IPS-18c (cell line): Measurements from ENCODE around the gene MEIOSIN.

ENCODE experiments used
- H3K4me3 ChIP-seq: 2 replicates; pipeline ENCODE4 v1.7.0; 2013; ENCODE audit warnings: low read depth, mild to moderate bottlenecking, low read length, moderate library complexity; ENCODE audit not compliant: insufficient read depth
- H3K9me3 ChIP-seq: one replicate; pipeline ENCODE4 v1.6.1; 2013; ENCODE audit warnings: mild to moderate bottlenecking, low read length, moderate library complexity; ENCODE audit not compliant: control insufficient read depth, insufficient read depth

MEIOSIN gene

DNA sequence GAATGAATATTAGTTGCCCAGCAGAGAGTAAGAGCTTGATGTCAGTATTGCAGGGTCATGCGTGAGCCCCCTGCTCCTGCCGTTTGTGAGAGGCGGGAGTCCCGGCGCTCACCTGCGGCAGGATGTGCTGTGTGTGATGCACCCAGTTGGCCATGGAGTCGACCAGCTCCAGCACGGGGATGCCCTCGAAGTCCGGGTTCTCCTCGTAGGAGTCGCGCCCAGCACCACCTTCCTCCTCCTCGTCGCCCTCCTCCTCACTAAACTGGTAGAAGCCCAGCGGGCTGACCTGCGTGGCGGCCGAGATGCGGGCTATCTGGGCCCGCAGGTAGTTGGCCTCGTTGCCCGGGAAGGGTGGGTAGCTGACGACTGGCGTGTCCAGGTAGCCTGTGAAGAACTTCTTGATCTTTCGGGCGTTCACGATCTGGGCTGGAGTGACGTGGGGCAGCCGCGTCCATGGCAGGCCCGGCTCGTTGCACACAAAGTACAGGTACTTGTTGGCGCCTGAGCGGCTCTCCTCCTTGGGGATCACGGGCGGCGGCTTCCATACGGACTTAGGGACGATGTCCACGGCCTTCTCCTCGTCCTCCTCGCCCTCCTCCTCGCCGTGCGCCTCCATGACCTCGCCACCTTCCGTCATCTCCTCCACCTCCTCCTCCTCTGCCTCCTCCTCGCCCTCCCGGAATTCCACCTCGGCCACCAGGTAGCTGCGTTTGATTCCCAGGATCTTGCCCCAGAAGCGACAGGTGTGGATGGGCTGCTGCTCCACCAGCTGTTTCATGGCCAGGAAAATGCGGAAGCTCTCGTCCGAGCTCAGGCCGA, 71.1 kb downstream of the MEIOSIN start:
- Histone ChIP-seq H3K4me3 (no peak overlapping the region), H3K9me3 (no peaks in the 10 kb centered on the region)

DNA sequence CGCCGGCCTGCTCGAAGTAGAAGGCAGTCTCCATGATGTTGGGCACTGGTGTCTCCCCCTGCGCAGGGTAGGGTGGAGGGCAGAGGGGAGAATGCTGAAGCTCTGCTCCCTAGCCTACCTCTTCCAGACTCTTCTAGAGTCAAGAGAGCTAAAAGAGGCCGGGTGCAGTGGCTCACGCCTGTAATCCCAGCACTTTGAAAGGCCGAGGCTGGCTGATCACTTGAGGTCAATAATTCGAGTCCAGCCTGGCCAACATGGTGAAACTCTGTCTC, 71.7 kb downstream of the MEIOSIN start:
- H3K4me3 ChIP-seq, result no peak overlapping the region
- no peaks in the 10 kb centered on the region for H3K9me3 ChIP-seq

DNA sequence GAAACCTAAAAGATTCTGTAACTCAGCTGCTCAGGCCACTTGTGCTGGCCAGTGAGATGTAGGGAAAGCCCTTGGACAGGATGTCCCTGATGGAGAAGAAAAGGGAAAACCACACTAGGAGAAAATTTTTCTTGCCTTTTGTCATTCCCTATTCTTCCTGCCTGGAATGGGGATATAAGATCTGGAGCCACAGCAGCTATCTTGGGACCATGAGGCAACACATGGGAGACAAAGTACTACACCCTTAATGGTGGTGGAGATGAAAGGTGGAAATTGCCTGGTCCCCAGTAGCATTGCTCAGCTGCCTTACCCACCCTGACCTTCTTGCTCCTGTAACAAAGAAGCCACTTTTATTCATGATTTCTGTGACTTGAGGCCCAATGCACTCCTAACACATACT, 72.5 kb downstream of the MEIOSIN start:
- no peak overlapping the region for H3K4me3 ChIP-seq

DNA sequence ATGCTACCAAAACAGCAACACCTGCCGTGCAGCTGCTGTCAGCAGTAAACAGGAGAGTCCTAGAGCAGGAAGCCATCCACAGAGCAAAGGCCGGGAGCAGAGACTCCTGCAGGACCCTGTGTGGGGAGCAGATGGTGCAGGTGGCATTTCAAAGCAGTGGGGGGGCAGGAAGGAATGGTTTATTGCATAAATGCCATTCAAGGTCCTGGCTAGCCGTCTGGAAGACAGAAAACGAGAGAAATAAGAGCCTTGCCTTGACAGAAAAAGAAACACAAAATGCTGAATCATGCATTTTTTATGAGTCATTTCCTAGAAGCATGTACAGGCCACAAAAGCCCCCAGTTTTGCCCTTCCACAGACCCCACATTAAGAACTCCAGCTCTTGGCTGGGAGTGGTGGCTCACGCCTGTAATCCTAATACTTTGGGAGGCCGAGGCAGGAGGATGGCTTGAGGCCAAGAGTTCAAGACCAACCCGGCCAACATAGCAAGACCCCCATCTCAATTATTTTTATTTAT, 76.5 kb downstream of the MEIOSIN start:
- no peaks in the 10 kb centered on the region for H3K9me3 ChIP-seq
- no peak overlapping the region for H3K4me3 ChIP-seq

More for the DNA sequence above, 72.5 kb downstream of the MEIOSIN start:
- H3K9me3 ChIP-seq, result no peaks in the 10 kb centered on the region

DNA sequence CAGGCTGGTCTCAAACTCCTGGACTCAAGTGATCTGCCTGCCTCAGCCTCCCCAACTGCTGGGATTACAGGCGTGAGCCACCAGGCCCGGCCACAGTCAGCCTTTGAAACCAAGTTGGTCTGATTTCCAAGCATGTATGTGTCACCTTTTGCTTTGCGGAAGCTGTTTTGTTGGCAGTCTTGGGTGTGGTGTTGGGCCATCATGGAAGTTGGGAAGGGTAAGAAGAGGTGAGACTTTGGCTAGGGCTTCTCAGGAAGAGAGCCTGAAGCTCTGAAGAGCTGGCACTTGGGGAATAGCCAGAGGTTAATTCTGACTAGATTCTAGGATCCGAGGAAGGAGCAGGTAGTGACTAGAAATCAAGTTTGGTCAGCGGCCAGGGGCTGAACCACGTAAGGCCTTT, 79.1 kb downstream of the MEIOSIN start:
- Histone ChIP-seq H3K9me3 (no peaks in the 10 kb centered on the region), H3K4me3 (no peak overlapping the region)
